ENCODE results near the gene CEACAM1.

DNA sequence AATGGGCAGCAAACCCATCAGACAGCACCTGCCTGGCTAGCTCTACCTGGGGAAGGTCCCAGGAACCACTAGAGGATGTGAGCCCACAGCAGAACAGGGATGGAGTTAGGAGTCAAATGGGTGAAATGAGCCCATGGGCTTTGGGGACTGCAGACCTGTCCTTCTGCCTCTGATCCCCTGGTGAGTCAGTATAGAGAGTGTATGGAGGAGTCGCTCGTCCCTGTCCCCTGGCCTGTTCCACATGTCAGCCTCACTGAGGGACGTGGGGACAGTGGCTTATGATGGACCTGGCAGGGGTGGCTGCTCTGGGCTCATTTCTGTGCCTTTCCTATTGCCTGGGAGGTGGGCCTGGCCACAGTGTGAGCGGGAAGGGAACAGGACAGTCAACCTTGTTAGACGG, 4.0 kb downstream of the CEACAM1 start:
- TF ChIP-seq POLR2AphosphoS5 (IDR thresholded peaks at IDR 0.05) (no peak), CTCF (IDR thresholded peaks at IDR 0.05) (no peak), POLR2A (IDR thresholded peaks at IDR 0.05) (no peak)
